ENCODE results near the gene SMARCA4.
"Not testable (repeated sequence)": the region's sequence is repeated elsewhere in the genome, so short reads cannot be mapped to it uniquely, and the experiment has no call there.

Gene SMARCA4

GRCh38 chr19:10929402-10929794 is 31.4 kb upstream of the SMARCA4 start:
- DNase-seq: no peak

- DNase-seq: no peak
Measured at GRCh38 chr19:10935371-10936059, 25.3 kb upstream of the SMARCA4 start.

GRCh38 chr19:10936661-10937084 is 24.2 kb upstream of the SMARCA4 start:
- DNase-seq: peak in 1 of 2 donors; percentile 65

GRCh38 chr19:10941649-10942048 is 19.2 kb upstream of the SMARCA4 start:
- DNase-seq: not testable (repeated sequence)

- DNase-seq: not testable (repeated sequence)
Measured at GRCh38 chr19:10943412-10943811, 17.4 kb upstream of the SMARCA4 start.

- no peak for DNase-seq
Measured at GRCh38 chr19:10945264-10945663, 15.6 kb upstream of the SMARCA4 start.

GRCh38 chr19:10946958-10947657 is 13.7 kb upstream of the SMARCA4 start:
- DNase-seq: no peak

GRCh38 chr19:10952809-10953208 is 8.0 kb upstream of the SMARCA4 start:
- no peak for DNase-seq

GRCh38 chr19:10959277-10959968 is 1.4 kb upstream of the SMARCA4 start:
- not testable (repeated sequence) for DNase-seq

- DNase-seq: peak in 1 of 2 donors; percentile 26
Measured at GRCh38 chr19:10961073-10961860, 437 bp downstream of the SMARCA4 start.

GRCh38 chr19:10962863-10963262 is 2.0 kb downstream of the SMARCA4 start:
- DNase-seq: no peak

- no peak for DNase-seq
Measured at GRCh38 chr19:10963865-10964264, 3.0 kb downstream of the SMARCA4 start.

- no peak for DNase-seq
Measured at GRCh38 chr19:10964903-10965302, 4.1 kb downstream of the SMARCA4 start.

- DNase-seq: no peak
Measured at GRCh38 chr19:10965398-10965797, 4.6 kb downstream of the SMARCA4 start.

GRCh38 chr19:10966809-10967208 is 6.0 kb downstream of the SMARCA4 start:
- DNase-seq: no peak

- DNase-seq: no peak
Measured at GRCh38 chr19:10968527-10969135, 7.8 kb downstream of the SMARCA4 start.

- DNase-seq: no peak
Measured at GRCh38 chr19:10971107-10971726, 10.4 kb downstream of the SMARCA4 start.

GRCh38 chr19:10975374-10976130 is 14.7 kb downstream of the SMARCA4 start:
- DNase-seq: no peak

- DNase-seq: no peak
Measured at GRCh38 chr19:10976131-10976892, 15.5 kb downstream of the SMARCA4 start.

- DNase-seq: no peak
Measured at GRCh38 chr19:10977742-10978092, 16.9 kb downstream of the SMARCA4 start.

GRCh38 chr19:10979951-10980381 is 19.1 kb downstream of the SMARCA4 start:
- DNase-seq: peak in 1 of 2 donors; percentile 65

Data from bone marrow (tissue), 2 donors.